AG08395 (cell line): Measurements from ENCODE around the gene LCN12.
"Not testable (repeated sequence)": the region's sequence is repeated elsewhere in the genome, so short reads cannot be mapped to it uniquely, and the experiment has no call there.

Experiments
- DNase-seq: peaks from one replicate; pipeline ENCODE4 v3.0.0; 2012; ENCODE audit warnings: mixed read lengths, low spot score

Gene LCN12

GRCh38 chr9:136991993-136992818 is 40.1 kb downstream of the LCN12 start, which contains the start of gene PAXX:
PAXX (plus strand) TSS chr9:136992422; CDS start chr9:136992444, 22 bp downstream.
- DNase-seq, result peak; percentile 98

GRCh38 chr9:136992819-136993369 is 40.8 kb downstream of the LCN12 start:
- DNase-seq, result no peak

GRCh38 chr9:136994180-136994887 is 42.3 kb downstream of the LCN12 start:
- DNase-seq, result no peak

- no peak for DNase-seq
Measured at GRCh38 chr9:136994888-136995230, 42.8 kb downstream of the LCN12 start.

GRCh38 chr9:136995362-136995761 is 43.3 kb downstream of the LCN12 start:
- no peak for DNase-seq

- peak; percentile 56 for DNase-seq
Measured at GRCh38 chr9:136995772-136996311, 43.8 kb downstream of the LCN12 start.

- no peak for DNase-seq
Measured at GRCh38 chr9:136996361-136997292, 44.6 kb downstream of the LCN12 start, which contains the start of gene CLIC3. CLIC3 (minus strand) TSS chr9:136996568; CDS start chr9:136996543, 25 bp downstream.

GRCh38 chr9:136997371-136997770 is 45.3 kb downstream of the LCN12 start:
- no peak for DNase-seq

GRCh38 chr9:136997830-136998234 is 45.8 kb downstream of the LCN12 start:
- no peak for DNase-seq

GRCh38 chr9:137000177-137000930 is 48.3 kb downstream of the LCN12 start:
- peak; percentile 69 for DNase-seq

GRCh38 chr9:137001857-137002645 is 50.0 kb downstream of the LCN12 start:
- DNase-seq, result no peak

GRCh38 chr9:137002646-137003041 is 50.6 kb downstream of the LCN12 start:
- DNase-seq, result no peak

- not testable (repeated sequence) for DNase-seq
Measured at GRCh38 chr9:137004285-137004684, 52.2 kb downstream of the LCN12 start.
